ENCODE measurements around the gene TMA7B.

Gene TMA7B

DNA sequence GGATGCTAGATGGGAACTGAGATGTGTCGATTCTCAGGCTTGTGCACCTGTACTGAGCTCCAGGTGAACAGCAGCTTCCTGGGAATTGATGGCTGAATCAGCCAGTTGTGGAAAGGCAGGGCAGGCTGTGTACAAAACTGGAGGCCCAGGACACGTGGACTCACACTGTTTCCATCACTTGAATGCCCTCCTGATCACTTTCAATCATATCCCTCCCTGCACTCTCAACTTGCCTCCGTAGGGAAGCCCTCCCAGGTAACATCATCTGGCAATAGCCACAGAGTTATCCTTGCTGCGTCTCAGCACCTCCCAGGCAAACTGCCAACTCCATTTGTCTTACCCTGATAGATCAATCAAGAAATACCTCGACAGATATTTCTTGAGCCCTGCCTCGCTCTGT is 44.6 kb downstream of the TMA7B start:
- TF ChIP-seq, protein P1, sequence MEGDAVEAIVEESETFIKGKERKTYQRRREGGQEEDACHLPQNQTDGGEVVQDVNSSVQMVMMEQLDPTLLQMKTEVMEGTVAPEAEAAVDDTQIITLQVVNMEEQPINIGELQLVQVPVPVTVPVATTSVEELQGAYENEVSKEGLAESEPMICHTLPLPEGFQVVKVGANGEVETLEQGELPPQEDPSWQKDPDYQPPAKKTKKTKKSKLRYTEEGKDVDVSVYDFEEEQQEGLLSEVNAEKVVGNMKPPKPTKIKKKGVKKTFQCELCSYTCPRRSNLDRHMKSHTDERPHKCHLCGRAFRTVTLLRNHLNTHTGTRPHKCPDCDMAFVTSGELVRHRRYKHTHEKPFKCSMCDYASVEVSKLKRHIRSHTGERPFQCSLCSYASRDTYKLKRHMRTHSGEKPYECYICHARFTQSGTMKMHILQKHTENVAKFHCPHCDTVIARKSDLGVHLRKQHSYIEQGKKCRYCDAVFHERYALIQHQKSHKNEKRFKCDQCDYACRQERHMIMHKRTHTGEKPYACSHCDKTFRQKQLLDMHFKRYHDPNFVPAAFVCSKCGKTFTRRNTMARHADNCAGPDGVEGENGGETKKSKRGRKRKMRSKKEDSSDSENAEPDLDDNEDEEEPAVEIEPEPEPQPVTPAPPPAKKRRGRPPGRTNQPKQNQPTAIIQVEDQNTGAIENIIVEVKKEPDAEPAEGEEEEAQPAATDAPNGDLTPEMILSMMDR (IDR thresholded peaks at IDR 0.05), result no peak
- TF ChIP-seq ZFX (IDR thresholded peaks at IDR 0.05; ENCODE audit: borderline replicate concordance), result no peak
- H3K27ac ChIP-seq, result no peak overlapping the region

- H3K27ac ChIP-seq, result no peak overlapping the region
- TF ChIP-seq, protein P1 (IDR thresholded peaks at IDR 0.05), result no peak
- no peak for TF ChIP-seq ZFX (IDR thresholded peaks at IDR 0.05; ENCODE audit: borderline replicate concordance)
These were observed 46.4 kb downstream of the TMA7B start for GRCh38 chr22:40006641-40007040.

DNA sequence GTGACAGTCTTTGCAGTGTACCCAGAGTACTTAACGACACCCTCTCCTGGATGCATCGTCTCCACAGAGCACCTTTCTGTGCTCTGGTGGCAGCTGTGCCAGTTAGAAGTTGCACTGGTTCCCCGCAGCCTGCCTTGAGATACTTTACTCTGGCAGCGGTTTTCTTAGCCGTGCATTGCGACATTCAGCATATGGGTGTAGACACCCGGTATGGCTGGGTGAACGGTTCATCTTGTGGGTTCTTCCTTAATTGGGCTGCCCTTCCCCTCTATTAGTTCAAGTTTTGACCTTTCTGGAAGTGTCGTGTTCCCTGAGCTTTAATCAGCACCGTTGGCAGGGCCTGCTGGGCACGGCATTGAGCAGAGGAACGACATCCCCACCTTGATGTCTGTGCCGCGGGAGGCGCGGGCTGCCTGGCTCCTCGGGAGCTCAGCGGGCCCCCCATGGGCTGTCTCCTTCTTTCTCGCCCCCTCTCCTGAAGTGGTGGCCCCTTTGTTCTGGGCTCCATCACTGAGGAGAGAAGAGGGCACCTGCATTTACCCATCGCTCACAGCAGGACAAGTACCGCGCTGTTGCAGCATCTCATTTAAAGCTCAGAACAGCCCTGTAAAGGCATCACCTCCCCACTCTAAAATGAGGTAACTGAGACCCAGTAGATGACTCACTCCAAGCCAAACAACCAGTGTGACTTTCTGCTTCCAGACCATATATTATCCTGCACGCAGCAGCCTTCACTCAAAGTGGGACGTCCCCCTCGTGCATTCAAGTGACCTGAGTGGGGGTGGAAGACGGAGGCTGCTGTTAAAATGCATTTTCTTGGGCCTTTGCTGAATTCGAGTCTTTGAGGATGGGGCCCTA is 47.9 kb downstream of the TMA7B start:
- TF ChIP-seq, protein P1 (IDR thresholded peaks at IDR 0.05), result no peak
- no peak for TF ChIP-seq ZFX (IDR thresholded peaks at IDR 0.05; ENCODE audit: borderline replicate concordance)
- no peak overlapping the region for H3K27ac ChIP-seq

DNA sequence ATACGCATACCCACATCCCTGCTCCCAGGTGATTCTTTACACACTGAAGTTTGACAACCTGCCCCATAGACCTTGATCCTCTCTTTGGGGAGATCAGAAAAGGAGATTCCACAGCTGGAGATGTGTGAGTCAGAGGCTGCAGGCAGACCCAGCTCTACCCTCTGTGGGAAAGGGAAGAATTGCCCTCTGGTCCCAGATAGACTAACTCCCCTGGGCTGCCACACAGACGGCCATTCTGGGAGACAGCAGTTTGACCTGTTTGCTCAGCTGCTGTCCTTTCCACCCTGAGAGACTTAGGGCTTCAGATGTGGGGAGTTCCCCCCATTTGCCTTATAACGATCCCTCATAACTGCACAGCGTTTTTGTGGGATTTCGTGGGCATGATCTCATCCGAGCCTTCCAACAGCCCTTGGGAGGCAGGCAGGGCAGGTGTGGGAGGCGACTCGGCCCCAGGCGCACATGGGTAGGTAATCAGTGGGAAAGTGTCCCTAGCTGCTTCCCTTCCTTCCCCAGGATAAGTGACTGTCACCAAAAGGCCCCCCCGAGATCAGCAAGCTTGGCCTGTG is 48.6 kb downstream of the TMA7B start:
- no peak overlapping the region for H3K27ac ChIP-seq
- TF ChIP-seq ZFX (IDR thresholded peaks at IDR 0.05; ENCODE audit: borderline replicate concordance), result no peak
- TF ChIP-seq, protein P1 (IDR thresholded peaks at IDR 0.05), result no peak

- no peak overlapping the region for H3K27ac ChIP-seq
- TF ChIP-seq, protein P1 (IDR thresholded peaks at IDR 0.05), result no peak
- no peak for TF ChIP-seq ZFX (IDR thresholded peaks at IDR 0.05; ENCODE audit: borderline replicate concordance)
These were observed 49.1 kb downstream of the TMA7B start for GRCh38 chr22:40009292-40009774.

GRCh38 chr22:40009951-40010671 is 49.9 kb downstream of the TMA7B start:
- TF ChIP-seq ZFX (IDR thresholded peaks at IDR 0.05; ENCODE audit: borderline replicate concordance), result no peak
- TF ChIP-seq, protein P1 (IDR thresholded peaks at IDR 0.05), result no peak
- no peak overlapping the region for H3K27ac ChIP-seq
